SH-SY5Y (cell line): ENCODE data around the gene RDH12.

Experiments
- GATA2 ChIP-seq: IDR thresholded peaks from 2 replicates; pipeline ENCODE4 v1.6.1; 2011; ENCODE audit warnings: mild to moderate bottlenecking, low read depth, low read length
- GATA3 ChIP-seq: IDR thresholded peaks from 2 replicates; pipeline ENCODE4 v1.6.1; 2011; ENCODE audit warnings: low read depth, mild to moderate bottlenecking, low read length, moderate library complexity

The RDH12 gene

DNA sequence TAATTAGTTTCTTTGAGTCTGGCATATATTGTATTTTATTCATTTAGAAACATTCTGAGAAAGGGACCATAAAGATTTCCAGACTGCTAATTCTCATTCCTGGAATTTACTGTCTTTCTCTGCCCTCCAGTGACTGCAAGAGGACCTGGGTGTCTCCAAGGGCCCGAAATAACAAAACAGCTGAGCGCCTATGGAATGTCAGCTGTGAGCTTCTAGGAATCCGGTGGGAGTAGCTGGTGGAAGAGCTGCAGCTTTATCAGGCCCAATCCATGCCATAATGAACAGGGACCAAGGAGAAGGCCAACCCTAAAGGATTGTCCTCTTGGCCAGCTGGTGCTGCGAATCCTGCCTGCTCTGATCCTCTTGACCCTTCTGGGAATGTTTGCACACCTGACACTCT lies 31.9 kb downstream of the RDH12 start:
- no peak for TF ChIP-seq GATA3
- no peak for TF ChIP-seq GATA2

DNA sequence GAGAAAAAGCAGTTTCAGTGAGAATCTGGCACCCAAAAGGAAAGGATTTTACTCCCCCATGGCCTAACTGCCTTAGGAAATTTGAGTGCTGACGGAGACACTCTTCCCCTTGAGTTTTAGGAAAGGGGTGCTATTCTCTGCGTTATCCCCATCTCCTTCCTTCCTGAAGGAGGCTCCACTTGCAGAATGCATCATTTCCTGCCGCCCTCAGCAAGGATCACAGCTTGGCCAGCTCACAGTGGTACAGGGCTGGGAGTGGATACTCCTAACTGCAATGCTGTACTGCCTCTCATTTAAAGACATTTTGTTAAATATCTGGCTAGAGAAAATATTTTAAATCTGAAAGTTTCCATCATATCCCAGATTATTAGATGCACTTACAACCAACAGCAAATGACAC lies 33.0 kb downstream of the RDH12 start:
- no peak for TF ChIP-seq GATA3
- TF ChIP-seq GATA2: no peak

DNA sequence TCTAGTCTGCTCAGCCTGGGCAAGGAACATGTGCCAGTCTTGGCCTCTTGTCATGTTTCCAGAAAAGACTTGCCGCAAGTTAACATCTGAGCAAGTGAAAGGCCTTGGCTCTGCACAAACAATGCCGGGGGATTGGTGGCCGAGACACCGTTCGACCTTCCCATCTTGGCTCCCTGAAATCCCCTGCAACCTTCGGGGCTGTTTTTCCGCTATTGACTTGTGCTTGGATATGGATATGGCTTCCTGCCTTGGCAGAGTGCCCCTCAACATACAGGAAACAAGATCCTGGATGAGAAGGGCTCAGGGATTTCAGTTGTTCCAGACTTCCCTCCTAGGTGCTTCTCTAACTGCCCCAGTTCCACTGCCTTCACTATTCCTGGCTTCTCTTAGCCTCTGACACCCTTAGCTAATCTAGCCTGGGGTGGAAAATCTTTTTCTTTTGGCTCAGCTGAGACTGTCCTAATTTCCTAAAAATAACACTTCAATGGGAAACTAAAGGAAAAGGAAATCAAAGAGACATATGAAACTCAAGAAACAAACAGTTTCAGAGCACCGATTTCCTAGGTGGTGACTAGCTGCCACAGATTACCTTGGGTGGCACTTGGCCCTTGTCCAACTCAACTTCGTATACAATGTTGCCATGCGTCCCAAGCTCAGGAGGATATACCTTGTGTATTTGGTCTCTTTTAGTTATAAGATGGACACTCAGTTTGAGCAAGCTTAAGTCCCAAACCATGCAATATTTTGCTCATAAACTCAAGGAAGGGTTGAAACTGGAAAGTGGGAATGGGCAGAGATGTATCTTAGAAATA lies 33.9 kb downstream of the RDH12 start:
- TF ChIP-seq GATA2: no peak
- no peak for TF ChIP-seq GATA3

DNA sequence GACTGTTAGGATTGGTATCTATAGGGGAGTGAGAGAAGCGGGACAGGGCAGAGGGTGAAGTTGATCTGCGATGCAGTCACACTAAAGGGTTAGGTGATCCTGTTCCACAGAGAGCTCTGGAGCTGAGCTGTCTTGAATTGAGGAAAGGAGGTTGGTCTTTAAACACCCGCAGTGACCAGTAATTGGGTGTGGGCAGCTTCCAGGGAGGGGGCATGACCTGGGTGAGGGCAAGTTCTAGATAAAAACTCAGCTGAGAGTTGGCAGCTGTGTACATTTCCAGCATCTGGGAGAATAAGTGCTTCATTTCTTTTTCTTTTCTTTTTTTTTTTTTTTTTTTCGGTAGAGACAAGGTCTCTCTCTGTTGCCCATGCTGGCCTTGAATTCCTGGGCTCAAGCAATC lies 35.1 kb downstream of the RDH12 start:
- TF ChIP-seq GATA2: no peak
- no peak for TF ChIP-seq GATA3

DNA sequence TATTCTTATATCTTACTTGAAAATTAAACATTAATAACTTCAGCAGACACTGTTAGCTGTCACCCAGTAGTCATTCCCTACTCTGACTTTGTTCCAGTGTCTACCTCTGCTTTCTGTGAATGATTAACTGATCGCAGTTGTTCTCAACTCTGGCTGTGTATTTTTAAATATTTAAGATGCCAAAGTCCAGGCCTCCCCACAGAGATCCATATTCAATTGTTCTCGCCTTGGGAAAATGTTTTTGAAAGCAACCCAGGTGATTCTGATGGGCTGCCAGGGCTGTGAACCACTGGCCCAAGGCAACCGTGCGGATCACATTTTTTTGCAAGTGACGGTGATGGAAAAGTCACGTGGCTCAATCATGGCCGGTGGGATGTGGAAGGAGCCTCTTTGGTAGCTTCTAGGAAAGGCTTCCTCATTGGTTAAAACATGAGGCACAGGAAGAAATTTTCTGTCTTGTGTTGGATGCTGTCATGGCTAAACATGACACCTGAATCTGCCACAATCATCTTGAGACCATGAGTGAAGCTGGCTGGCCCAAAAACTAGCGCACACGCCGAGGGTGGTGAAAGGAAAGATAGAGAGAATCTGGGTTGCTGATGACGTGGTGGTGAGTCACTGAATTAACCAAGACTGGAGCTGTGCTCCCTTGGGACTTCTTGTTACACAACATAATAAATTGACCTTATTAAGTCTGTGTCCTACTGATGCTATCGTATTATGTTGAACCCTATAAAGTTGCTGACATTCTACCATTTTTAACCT lies 37.2 kb downstream of the RDH12 start:
- TF ChIP-seq GATA3: no peak

DNA sequence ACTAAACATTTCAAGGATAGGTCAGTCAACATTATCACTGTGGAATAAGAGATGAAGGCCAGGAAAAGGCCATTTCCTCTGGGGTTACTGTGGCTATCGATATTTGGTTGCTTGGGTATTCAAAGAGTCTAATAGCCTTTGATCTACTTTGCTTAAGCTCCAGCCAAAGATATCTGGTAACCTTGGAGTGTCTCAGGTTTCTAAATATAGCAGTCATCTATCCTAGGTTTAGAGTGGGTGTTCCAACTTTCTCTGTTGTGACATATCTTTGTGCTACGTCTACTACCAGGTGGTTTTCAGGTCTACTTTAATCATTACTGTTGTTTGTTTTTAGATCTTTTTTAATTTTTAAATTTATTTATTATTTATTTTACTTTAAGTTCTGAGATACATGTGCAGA lies 42.4 kb downstream of the RDH12 start:
- TF ChIP-seq GATA2 (no peak), GATA3 (no peak)

DNA sequence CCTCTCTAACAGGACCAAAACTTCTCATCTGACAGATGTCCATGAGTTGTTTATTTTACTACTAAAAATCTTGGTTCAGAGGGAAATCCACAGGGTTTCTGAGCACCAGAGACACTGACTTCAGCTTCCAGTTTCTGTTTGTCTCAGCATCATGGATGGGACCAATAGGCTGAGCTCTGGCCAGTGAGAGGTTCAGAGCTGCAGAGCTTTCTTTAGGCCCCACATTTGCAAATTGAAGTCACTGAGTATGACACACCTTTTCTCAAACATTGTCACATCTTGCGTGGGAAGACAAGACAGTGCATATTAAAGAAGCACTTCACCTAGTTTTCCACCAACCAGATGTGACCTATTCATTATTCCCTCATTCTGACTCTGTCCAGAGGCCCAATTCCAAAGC lies 45.2 kb downstream of the RDH12 start:
- no peak for TF ChIP-seq GATA3
- TF ChIP-seq GATA2: no peak

DNA sequence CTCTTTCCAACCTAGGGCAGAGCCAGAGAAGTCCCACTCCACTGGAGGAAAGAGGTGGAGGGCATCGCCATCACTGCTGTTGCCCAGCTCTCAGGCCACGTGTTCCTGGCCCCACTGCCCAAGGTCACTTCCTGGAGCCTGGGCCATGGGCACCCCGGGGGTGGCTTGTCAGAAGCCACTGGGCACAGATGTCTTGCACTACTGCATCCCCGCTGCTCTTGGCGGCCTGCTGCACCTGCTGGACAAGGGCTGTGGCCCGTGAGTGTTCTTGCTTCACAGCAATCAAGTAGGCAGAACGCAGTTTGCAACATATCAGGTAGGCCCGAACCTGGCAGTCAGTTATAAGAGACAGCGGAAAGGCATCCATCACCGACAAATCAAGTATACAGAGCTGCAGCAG lies 46.6 kb downstream of the RDH12 start:
- TF ChIP-seq GATA2 (no peak), GATA3 (no peak)

DNA sequence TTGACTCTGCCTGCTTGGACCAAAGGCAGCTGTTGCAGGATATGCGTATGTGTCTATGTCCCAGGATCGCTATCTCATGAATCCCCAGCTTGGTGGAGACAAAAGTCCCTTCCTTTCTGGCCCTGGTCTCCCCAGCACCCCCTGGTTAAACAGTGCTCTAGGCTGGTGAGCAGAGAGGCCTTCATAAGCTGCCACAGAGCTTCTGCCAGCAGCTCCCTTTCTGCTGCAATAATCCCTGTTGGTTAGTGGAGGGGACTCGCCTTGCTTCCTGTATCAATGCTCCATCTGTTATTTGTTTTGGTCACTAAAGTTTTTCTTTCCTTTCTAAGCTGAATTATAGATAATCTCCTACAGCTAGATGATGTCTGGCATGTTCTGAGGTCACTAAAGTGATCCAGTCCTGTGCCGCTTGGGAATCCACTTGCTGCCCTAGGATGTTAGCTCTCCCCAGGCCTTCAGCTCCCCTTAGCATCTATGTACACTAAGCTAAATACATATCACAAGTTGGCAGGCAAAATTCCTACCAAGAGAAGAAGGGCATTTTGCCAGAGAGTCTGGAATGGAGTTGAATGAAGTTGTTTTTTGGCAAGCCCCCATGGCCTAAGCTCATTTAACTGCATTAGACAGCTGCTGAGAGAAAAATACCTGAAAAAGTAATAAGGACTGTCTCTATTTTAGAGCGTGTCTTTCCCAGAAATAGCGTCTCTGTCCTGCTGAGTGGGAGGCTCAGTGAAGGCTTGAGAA lies 47.8 kb downstream of the RDH12 start:
- no peak for TF ChIP-seq GATA3
- TF ChIP-seq GATA2: no peak

DNA sequence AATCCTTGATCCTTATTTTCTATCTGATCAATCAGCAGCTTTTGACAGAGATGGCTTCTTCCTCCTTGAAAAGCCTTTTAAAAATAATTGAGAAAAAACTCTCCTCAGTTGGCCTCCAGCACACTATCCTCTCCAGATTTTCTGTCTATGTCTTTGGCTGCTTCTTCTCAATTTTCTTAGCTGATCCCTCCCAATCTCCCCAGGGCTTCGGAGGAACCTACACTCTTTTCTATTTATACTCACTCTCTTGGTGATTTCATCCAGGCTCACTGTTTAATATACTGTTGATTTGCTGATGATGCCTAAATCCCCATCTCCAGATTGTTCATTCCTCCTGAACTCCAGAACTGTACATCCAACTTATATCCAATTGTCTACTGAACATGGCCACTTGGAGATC lies 54.8 kb downstream of the RDH12 start:
- TF ChIP-seq GATA3 (no peak), GATA2 (no peak)

DNA sequence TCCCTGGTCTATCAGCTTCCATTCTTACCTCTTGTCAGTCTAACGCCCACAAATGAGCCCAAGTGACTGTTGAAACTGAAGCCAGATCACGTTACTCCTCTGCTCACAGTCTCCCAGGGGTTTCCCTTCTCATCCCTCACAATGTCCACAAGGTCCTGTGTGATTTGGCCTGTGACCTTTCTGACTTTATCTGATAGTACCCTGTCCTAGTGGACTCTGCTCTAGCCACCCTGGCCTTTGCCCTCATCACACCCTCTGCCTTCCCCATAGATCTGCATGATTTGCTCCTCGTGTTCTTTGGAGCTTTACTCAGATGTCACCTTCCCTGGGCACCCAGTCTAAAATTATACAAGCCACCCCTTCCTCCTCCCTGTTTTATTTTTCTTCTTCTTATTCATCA lies 55.5 kb downstream of the RDH12 start:
- no peak for TF ChIP-seq GATA3
- no peak for TF ChIP-seq GATA2

DNA sequence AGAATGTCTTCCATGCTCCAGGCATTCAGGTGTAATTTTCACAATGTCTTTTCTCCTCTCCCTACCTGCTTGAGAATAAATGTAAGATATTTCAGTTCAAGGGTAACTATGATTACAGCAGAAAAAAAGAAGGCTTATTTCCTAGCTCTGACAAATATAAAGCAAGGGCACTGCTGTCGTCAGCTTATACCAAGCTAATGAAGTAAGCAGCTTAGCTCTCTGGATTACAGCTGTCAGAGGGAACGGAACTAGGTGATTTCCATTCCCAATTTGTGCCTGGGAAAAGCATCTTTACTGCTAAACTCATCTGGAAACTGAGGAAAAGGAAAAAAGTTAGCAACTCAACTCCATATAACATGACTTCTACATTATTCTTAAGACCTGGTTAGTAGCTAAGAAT lies 58.2 kb downstream of the RDH12 start:
- TF ChIP-seq GATA3 (no peak), GATA2 (no peak)

DNA sequence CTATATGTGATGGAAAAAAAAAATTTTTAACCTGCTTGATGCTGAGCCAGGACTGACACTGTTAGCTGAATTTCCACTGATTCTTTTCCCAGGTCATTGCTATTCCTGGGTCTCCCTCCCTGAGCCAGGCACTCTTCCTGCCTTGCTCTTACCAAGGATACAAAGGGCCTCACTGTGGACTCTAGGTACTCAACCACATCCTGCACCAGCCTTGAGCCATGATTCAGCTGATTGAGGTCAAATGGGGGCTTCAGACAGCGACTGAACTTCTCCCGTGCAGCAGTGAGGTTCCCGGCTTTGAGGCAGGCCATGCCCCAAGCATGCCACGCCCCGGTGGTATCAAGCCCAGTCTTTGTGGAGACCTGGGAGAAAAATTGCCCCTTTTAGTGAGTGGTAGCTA lies 60.4 kb downstream of the RDH12 start:
- TF ChIP-seq GATA2 (no peak), GATA3 (no peak)

DNA sequence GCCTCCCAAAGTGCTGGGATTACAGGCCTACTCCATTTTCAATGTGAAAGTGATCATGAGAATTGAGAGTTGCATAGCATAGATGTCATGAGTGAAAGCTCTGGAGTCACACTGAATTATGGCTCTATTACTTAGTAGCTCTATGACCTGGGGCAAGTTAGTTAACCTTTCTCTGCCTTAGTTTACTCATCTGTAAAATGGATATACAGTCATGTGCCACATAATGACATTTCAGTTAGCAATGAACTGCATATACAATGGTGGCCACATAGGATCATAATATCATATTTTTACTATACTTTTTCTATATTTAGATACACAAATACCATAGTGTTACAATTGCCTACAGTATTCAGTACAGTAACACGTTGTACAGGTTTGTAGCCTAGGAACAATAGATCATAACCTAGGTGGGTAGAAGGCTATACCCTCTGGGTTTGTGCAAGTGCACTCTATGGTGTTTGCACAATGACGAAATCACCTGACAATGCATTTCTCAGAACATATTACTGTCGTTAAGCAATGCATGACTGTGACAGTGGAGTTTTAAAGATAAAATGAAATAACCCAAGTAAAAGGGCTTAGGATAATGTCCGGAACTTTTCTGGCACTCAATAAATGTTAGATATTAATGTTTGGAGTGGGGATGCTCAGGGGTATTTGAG lies 61.6 kb downstream of the RDH12 start:
- TF ChIP-seq GATA3 (no peak), GATA2 (no peak)

DNA sequence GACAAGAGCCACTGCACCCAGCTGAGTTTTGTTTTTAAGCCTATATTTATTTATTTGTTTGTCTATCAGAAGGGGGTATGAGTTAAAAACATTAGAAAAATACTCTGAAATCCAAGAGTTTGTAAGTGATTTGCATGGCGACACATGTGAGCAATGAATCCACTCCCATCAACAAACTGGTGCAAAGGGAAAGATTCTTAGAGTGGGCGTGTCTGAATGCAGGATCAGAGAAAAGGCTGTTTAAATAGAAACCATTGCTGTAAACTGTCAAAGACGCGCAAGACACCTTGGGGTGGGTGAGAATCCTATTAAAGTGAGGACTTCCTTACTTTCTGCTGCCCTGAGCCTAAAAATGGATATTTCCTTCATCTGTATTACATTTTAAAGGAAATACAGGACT lies 62.8 kb downstream of the RDH12 start:
- TF ChIP-seq GATA3: no peak
- TF ChIP-seq GATA2: no peak
